NCI-H345 treated with DMSO at 0.1 percent for 48 hours (cell line): ENCODE measurements around the gene PSRC1.
"Not testable (repeated sequence)": the region's sequence is repeated elsewhere in the genome, so short reads cannot be mapped to it uniquely, and the experiment has no call there.

ENCODE experiments used
- DNase-seq: peaks from one replicate; lab custom pipeline; 2025; ENCODE audit not compliant: unreplicated experiment; lab: John Stamatoyannopoulos, UW

Gene PSRC1

GRCh38 chr1:109282952-109283747 is at the start of gene PSRC1:
TSS of gene PSRC1 (minus strand) at chr1:109283145.
- DNase-seq, result peak; percentile 94

- DNase-seq, result no peak
Observed at GRCh38 chr1:109331113-109331512, 48.2 kb upstream of the PSRC1 start.

- DNase-seq, result no peak
Observed at GRCh38 chr1:109327285-109327684, 44.3 kb upstream of the PSRC1 start.

GRCh38 chr1:109322974-109323373 is 40.0 kb upstream of the PSRC1 start:
- DNase-seq, result no peak

- no peak for DNase-seq
Observed at GRCh38 chr1:109319114-109319513, 36.2 kb upstream of the PSRC1 start.

GRCh38 chr1:109316506-109316905 is 33.6 kb upstream of the PSRC1 start:
- DNase-seq, result no peak

GRCh38 chr1:109315288-109315687 is 32.3 kb upstream of the PSRC1 start:
- no peak for DNase-seq

GRCh38 chr1:109314795-109315194 is 31.9 kb upstream of the PSRC1 start:
- DNase-seq, result no peak

- no peak for DNase-seq
Observed at GRCh38 chr1:109312978-109313775, 30.2 kb upstream of the PSRC1 start.

- DNase-seq, result no peak
Observed at GRCh38 chr1:109312246-109312645, 29.3 kb upstream of the PSRC1 start.

GRCh38 chr1:109309347-109309746 is 26.4 kb upstream of the PSRC1 start:
- no peak for DNase-seq

- DNase-seq, result peak; percentile 51
Observed at GRCh38 chr1:109307274-109308021, 24.5 kb upstream of the PSRC1 start.

GRCh38 chr1:109306832-109307273 is 23.9 kb upstream of the PSRC1 start, which contains the start of gene MYBPHL:
TSS of gene MYBPHL (minus strand) at chr1:109307011. CDS start at chr1:109306991, 20 bp downstream.
- DNase-seq, result peak; percentile 53

GRCh38 chr1:109305991-109306390 is 23.0 kb upstream of the PSRC1 start:
- DNase-seq, result not testable (repeated sequence)

- DNase-seq, result no peak
Observed at GRCh38 chr1:109304226-109304920, 21.4 kb upstream of the PSRC1 start.

GRCh38 chr1:109301874-109302273 is 18.9 kb upstream of the PSRC1 start:
- no peak for DNase-seq

GRCh38 chr1:109300650-109301151 is 17.8 kb upstream of the PSRC1 start:
- DNase-seq, result no peak

- no peak for DNase-seq
Observed at GRCh38 chr1:109299558-109300343, 16.8 kb upstream of the PSRC1 start.

GRCh38 chr1:109298666-109299557 is 16.0 kb upstream of the PSRC1 start:
- DNase-seq, result no peak
